WTC11 (cell line): Measurements from ENCODE around the gene AJAP1. TPM values are rescaled to one million over a fixed set of nuclear protein-coding genes. Genes with fewer than 3 reads are reported as not detected.

Experiments used
- ATAC-seq: fragments of 200-7000 bp; cut with Tn5 transposase; 2 replicates; pipeline ENCODE4 v1.10.0; 2021; ENCODE audit warnings: mild to moderate bottlenecking, moderate library complexity
- CTCF ChIA-PET: fragments of 300-600 bp; sonication (Branson Sonifier 250); formaldehyde crosslinking; loops from one replicate; lab custom pipeline; 2021; ENCODE audit warnings: antibody characterized with exemption; lab: Charles Lee
- POLR2A ChIA-PET: fragments of 350-600 bp; sonication (Branson Sonifier 250); formaldehyde crosslinking; loops from one replicate; lab custom pipeline; 2021; ENCODE audit warnings: antibody characterized with exemption; lab: Charles Lee
- DNase-seq: peaks from one replicate; pipeline ENCODE4 v3.0.0; 2021; ENCODE audit warnings: low spot score
- H3K27ac Mint-ChIP-seq: 2 replicates; pipeline ENCODE4 v1.8.0; 2021; ENCODE audit warnings: mixed read lengths
- H3K27me3 Mint-ChIP-seq: 2 replicates; pipeline ENCODE4 v1.8.0; 2021; ENCODE audit warnings: low read depth, mild to moderate bottlenecking, moderate library complexity, mixed read lengths
- H3K36me3 Mint-ChIP-seq: 2 replicates; pipeline ENCODE4 v1.8.0; 2021; ENCODE audit warnings: mixed read lengths
- H3K4me1 Mint-ChIP-seq: 2 replicates; pipeline ENCODE4 v1.8.0; 2022; ENCODE audit warnings: mixed read lengths
- H3K4me3 Mint-ChIP-seq: 2 replicates; pipeline ENCODE4 v1.8.0; 2021; ENCODE audit warnings: mild to moderate bottlenecking, moderate library complexity, mixed read lengths
- H3K9me3 Mint-ChIP-seq: 2 replicates; pipeline ENCODE4 v1.8.0; 2021; ENCODE audit warnings: mixed read lengths
- CBFB ChIP-seq: sonication (generic); formaldehyde crosslinking; IDR thresholded peaks from 2 replicates; pipeline ENCODE4 v1.8.1; 2022; ENCODE audit warnings: mild to moderate bottlenecking, low read depth, missing genetic modification reagents
- CREB1 ChIP-seq: sonication (generic); formaldehyde crosslinking; IDR thresholded peaks from 2 replicates; pipeline ENCODE4 v1.8.0; 2023; ENCODE audit warnings: mild to moderate bottlenecking, missing genetic modification reagents
- EMX1 ChIP-seq: fragments of 250-450 bp; sonication (Bioruptor Pico); IDR thresholded peaks from 2 replicates; pipeline ENCODE4 v1.8.0; 2021; ENCODE audit warnings: mild to moderate bottlenecking
- FOXK1 ChIP-seq: sonication (generic); formaldehyde crosslinking; IDR thresholded peaks from 2 replicates; pipeline ENCODE4 v1.8.0; 2022; ENCODE audit warnings: mild to moderate bottlenecking, moderate library complexity, missing genetic modification reagents
- HMGA2 ChIP-seq: fragments of 250-450 bp; sonication (Bioruptor Pico); IDR thresholded peaks from 2 replicates; pipeline ENCODE4 v1.4.0; 2021; ENCODE audit warnings: mild to moderate bottlenecking, moderate library complexity
- IRF2 ChIP-seq: sonication (generic); formaldehyde crosslinking; IDR thresholded peaks from 2 replicates; pipeline ENCODE4 v1.8.0; 2022; ENCODE audit warnings: low read depth, missing genetic modification reagents, borderline replicate concordance
- MXD4 ChIP-seq: fragments of 250-450 bp; sonication (Bioruptor Pico); IDR thresholded peaks from 2 replicates; pipeline ENCODE4 v1.8.0; 2021; ENCODE audit warnings: mild to moderate bottlenecking, moderate library complexity, borderline replicate concordance
- MYBL2 ChIP-seq: sonication (generic); formaldehyde crosslinking; IDR thresholded peaks from 2 replicates; pipeline ENCODE4 v1.8.1; 2023; ENCODE audit warnings: mild to moderate bottlenecking, moderate library complexity, missing genetic modification reagents
- NFYB ChIP-seq: sonication (generic); formaldehyde crosslinking; conservative IDR thresholded peaks from 2 replicates; pipeline ENCODE4 v1.8.0; 2022; ENCODE audit warnings: low read depth, missing genetic modification reagents
- NR1H2 ChIP-seq: sonication (generic); formaldehyde crosslinking; IDR thresholded peaks from 2 replicates; pipeline ENCODE4 v1.9.0; 2021; ENCODE audit warnings: mild to moderate bottlenecking, moderate library complexity, missing genetic modification reagents
- PRDM15 ChIP-seq: sonication (generic); formaldehyde crosslinking; IDR thresholded peaks from 2 replicates; pipeline ENCODE4 v1.8.0; 2022; ENCODE audit warnings: missing genetic modification reagents
- RELA ChIP-seq: sonication (generic); formaldehyde crosslinking; IDR thresholded peaks from 2 replicates; pipeline ENCODE4 v1.8.1; 2022; ENCODE audit warnings: missing genetic modification reagents, mild to moderate bottlenecking, borderline replicate concordance
- RORB ChIP-seq: fragments of 250-450 bp; sonication (Bioruptor Pico); IDR thresholded peaks from 2 replicates; pipeline ENCODE4 v1.9.0; 2021; ENCODE audit warnings: mild to moderate bottlenecking
- SOX15 ChIP-seq: fragments of 250-450 bp; sonication (Bioruptor Pico); IDR thresholded peaks from 2 replicates; pipeline ENCODE4 v1.9.0; 2021; ENCODE audit warnings: mild to moderate bottlenecking
- ZBTB21 ChIP-seq: sonication (generic); formaldehyde crosslinking; IDR thresholded peaks from 2 replicates; pipeline ENCODE4 v1.8.1; 2023; ENCODE audit warnings: mild to moderate bottlenecking, missing genetic modification reagents, borderline replicate concordance
- ZNF121 ChIP-seq: sonication (generic); formaldehyde crosslinking; IDR thresholded peaks from 2 replicates; pipeline ENCODE4 v1.8.0; 2023; ENCODE audit warnings: missing genetic modification reagents
- ZNF263 ChIP-seq: sonication (generic); formaldehyde crosslinking; IDR thresholded peaks from 2 replicates; pipeline ENCODE4 v1.8.1; 2022; ENCODE audit warnings: low read depth, mild to moderate bottlenecking, moderate library complexity, missing genetic modification reagents
- ZNF512 ChIP-seq: sonication (generic); formaldehyde crosslinking; IDR thresholded peaks from 2 replicates; pipeline ENCODE4 v1.8.1; 2022; ENCODE audit warnings: missing genetic modification reagents, borderline replicate concordance
- total RNA-seq: library from RNA; stranded (reverse); gene quantifications from 3 replicates; pipeline ENCODE4 v1.2.3, GENCODE V29; 2021
- TF ChIP-seq, protein P1 (sequence below): sonication (generic); formaldehyde crosslinking; IDR thresholded peaks from 2 replicates; pipeline ENCODE4 v1.8.0; 2023; ENCODE audit warnings: missing genetic modification reagents, mild to moderate bottlenecking, borderline replicate concordance
- TF ChIP-seq, protein P2 (sequence below): sonication (generic); formaldehyde crosslinking; IDR thresholded peaks from 2 replicates; pipeline ENCODE4 v1.8.0; 2022; ENCODE audit warnings: mild to moderate bottlenecking, missing genetic modification reagents
- TF ChIP-seq, protein P3 (sequence below): sonication (generic); formaldehyde crosslinking; IDR thresholded peaks from 2 replicates; pipeline ENCODE4 v1.8.0; 2022; ENCODE audit warnings: mild to moderate bottlenecking, missing genetic modification reagents
- TF ChIP-seq, protein P4 (sequence below): sonication (generic); formaldehyde crosslinking; conservative IDR thresholded peaks from 2 replicates; pipeline ENCODE4 v1.8.1; 2022; ENCODE audit warnings: mild to moderate bottlenecking, missing genetic modification reagents
- TF ChIP-seq, protein P5 (sequence below): sonication (generic); formaldehyde crosslinking; IDR thresholded peaks from 2 replicates; pipeline ENCODE4 v1.8.1; 2022; ENCODE audit warnings: low read depth, mild to moderate bottlenecking, moderate library complexity, missing genetic modification reagents, borderline replicate concordance
- TF ChIP-seq, protein P6 (sequence below): sonication (generic); formaldehyde crosslinking; IDR thresholded peaks from 2 replicates; pipeline ENCODE4 v1.8.1; 2022; ENCODE audit warnings: mild to moderate bottlenecking, moderate library complexity, missing genetic modification reagents

The AJAP1 gene
- total RNA-seq, 1 experiment from 2014 or later: 2.1 TPM

DNA sequence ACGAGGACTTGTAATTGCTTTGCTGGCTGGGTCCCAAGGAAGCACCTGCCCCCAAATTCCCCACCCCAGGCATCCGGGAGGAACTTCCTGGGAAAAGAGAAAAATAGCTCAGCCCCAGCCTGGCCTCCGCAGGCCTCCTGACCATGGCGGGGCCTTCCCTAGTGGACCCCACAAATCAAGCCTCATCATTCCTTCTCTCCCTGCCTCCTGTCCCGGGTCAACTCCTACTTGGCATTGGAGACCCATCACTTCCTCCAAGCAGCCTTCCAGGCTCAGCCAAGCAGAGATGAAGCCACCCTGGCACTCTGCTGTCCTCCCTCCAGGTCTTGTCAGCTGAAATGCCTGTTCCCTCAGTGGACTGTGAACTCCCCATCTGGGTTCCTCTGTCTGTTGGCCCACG, 38.0 kb downstream of the AJAP1 start (continued):
- TF ChIP-seq, protein P1, sequence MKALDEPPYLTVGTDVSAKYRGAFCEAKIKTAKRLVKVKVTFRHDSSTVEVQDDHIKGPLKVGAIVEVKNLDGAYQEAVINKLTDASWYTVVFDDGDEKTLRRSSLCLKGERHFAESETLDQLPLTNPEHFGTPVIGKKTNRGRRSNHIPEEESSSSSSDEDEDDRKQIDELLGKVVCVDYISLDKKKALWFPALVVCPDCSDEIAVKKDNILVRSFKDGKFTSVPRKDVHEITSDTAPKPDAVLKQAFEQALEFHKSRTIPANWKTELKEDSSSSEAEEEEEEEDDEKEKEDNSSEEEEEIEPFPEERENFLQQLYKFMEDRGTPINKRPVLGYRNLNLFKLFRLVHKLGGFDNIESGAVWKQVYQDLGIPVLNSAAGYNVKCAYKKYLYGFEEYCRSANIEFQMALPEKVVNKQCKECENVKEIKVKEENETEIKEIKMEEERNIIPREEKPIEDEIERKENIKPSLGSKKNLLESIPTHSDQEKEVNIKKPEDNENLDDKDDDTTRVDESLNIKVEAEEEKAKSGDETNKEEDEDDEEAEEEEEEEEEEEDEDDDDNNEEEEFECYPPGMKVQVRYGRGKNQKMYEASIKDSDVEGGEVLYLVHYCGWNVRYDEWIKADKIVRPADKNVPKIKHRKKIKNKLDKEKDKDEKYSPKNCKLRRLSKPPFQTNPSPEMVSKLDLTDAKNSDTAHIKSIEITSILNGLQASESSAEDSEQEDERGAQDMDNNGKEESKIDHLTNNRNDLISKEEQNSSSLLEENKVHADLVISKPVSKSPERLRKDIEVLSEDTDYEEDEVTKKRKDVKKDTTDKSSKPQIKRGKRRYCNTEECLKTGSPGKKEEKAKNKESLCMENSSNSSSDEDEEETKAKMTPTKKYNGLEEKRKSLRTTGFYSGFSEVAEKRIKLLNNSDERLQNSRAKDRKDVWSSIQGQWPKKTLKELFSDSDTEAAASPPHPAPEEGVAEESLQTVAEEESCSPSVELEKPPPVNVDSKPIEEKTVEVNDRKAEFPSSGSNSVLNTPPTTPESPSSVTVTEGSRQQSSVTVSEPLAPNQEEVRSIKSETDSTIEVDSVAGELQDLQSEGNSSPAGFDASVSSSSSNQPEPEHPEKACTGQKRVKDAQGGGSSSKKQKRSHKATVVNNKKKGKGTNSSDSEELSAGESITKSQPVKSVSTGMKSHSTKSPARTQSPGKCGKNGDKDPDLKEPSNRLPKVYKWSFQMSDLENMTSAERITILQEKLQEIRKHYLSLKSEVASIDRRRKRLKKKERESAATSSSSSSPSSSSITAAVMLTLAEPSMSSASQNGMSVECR: no peak
- no peak for TF ChIP-seq CREB1 (CRISPR knock-in tag)
- TF ChIP-seq EMX1 (CRISPR knock-in tag): no peak
- TF ChIP-seq, protein P2, sequence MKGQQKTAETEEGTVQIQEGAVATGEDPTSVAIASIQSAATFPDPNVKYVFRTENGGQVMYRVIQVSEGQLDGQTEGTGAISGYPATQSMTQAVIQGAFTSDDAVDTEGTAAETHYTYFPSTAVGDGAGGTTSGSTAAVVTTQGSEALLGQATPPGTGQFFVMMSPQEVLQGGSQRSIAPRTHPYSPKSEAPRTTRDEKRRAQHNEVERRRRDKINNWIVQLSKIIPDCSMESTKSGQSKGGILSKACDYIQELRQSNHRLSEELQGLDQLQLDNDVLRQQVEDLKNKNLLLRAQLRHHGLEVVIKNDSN: no peak
- no peak for TF ChIP-seq NFYB (CRISPR knock-in tag)
- TF ChIP-seq NR1H2: no peak
- TF ChIP-seq, protein P3, sequence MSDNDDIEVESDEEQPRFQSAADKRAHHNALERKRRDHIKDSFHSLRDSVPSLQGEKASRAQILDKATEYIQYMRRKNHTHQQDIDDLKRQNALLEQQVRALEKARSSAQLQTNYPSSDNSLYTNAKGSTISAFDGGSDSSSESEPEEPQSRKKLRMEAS (CRISPR knock-in tag): no peak
- TF ChIP-seq PRDM15 (CRISPR knock-in tag): no peak
- TF ChIP-seq CBFB: no peak
- TF ChIP-seq, protein P4, sequence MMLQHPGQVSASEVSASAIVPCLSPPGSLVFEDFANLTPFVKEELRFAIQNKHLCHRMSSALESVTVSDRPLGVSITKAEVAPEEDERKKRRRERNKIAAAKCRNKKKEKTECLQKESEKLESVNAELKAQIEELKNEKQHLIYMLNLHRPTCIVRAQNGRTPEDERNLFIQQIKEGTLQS (CRISPR knock-in tag): no peak
- TF ChIP-seq, all 79 proteins: peak for 0

- H3K9me3 Mint-ChIP-seq: peaks cover 30% of the 10 kb centered on the region
- no peak overlapping the region for H3K27ac Mint-ChIP-seq
- ChIA-PET POLR2A (no interaction called here), CTCF (no interaction called here)
- no peaks in the 10 kb centered on the region for H3K4me1 Mint-ChIP-seq
- no peak for DNase-seq
- peaks cover 53% of the 10 kb centered on the region for H3K36me3 Mint-ChIP-seq
- no peak overlapping the region for H3K4me3 Mint-ChIP-seq
- ATAC-seq: no peak
- H3K27me3 Mint-ChIP-seq: peaks cover 7% of the 10 kb centered on the region
- TF ChIP-seq, protein P5, sequence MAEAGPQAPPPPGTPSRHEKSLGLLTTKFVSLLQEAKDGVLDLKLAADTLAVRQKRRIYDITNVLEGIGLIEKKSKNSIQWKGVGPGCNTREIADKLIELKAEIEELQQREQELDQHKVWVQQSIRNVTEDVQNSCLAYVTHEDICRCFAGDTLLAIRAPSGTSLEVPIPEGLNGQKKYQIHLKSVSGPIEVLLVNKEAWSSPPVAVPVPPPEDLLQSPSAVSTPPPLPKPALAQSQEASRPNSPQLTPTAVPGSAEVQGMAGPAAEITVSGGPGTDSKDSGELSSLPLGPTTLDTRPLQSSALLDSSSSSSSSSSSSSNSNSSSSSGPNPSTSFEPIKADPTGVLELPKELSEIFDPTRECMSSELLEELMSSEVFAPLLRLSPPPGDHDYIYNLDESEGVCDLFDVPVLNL: no peak
- no peak for TF ChIP-seq ZNF263 (CRISPR knock-in tag)
- TF ChIP-seq ZBTB21 (CRISPR knock-in tag): no peak
- TF ChIP-seq FOXK1: no peak
- no peak for TF ChIP-seq RORB (CRISPR knock-in tag)
- no peak for TF ChIP-seq MYBL2 (CRISPR knock-in tag)
- TF ChIP-seq HMGA2 (CRISPR knock-in tag): no peak
- no peak for TF ChIP-seq ZNF512 (CRISPR knock-in tag)
- no peak for TF ChIP-seq IRF2 (CRISPR knock-in tag)
- TF ChIP-seq ZNF121 (CRISPR knock-in tag): no peak
- TF ChIP-seq, protein P6, sequence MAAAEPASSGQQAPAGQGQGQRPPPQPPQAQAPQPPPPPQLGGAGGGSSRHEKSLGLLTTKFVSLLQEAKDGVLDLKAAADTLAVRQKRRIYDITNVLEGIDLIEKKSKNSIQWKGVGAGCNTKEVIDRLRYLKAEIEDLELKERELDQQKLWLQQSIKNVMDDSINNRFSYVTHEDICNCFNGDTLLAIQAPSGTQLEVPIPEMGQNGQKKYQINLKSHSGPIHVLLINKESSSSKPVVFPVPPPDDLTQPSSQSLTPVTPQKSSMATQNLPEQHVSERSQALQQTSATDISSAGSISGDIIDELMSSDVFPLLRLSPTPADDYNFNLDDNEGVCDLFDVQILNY (CRISPR knock-in tag): no peak
- no peak for TF ChIP-seq MXD4 (CRISPR knock-in tag)
- TF ChIP-seq SOX15: no peak
- TF ChIP-seq RELA: no peak
Measured at GRCh38 chr1:4693331-4693730, 38.9 kb downstream of the AJAP1 start.
